HepG2 (cell line): ENCODE measurements around the gene CD58. TPM values are rescaled to one million over a fixed set of nuclear protein-coding genes. Genes with fewer than 3 reads are reported as not detected.
A peak's percentile ranks its signal among the peaks of the same experiment; 100 is the strongest.

ENCODE experiments used
- FIP1L1 ChIP-seq: fragments of 200-400 bp; formaldehyde crosslinking; IDR thresholded peaks from 2 replicates; pipeline ENCODE4 v1.6.1; 2018; ENCODE audit warnings: low read depth, mild to moderate bottlenecking, low read length, moderate library complexity, borderline replicate concordance; ENCODE audit not compliant: insufficient read depth
- IKZF4 ChIP-seq: sonication (generic); formaldehyde crosslinking; IDR thresholded peaks from 2 replicates; pipeline ENCODE4 v1.5.1; 2020; ENCODE audit warnings: borderline replicate concordance, mild to moderate bottlenecking, low read depth, missing genetic modification reagents; ENCODE audit errors: not compliant biosample characterization
- ISX ChIP-seq: sonication (generic); formaldehyde crosslinking; conservative IDR thresholded peaks from 2 replicates; pipeline ENCODE4 v1.5.0; 2020; ENCODE audit warnings: missing genetic modification reagents
- MEF2D ChIP-seq: sonication (generic); formaldehyde crosslinking; IDR thresholded peaks from 2 replicates; pipeline ENCODE4 v1.5.1; 2020; ENCODE audit warnings: mild to moderate bottlenecking, missing genetic modification reagents
- MLXIP ChIP-seq: sonication (generic); formaldehyde crosslinking; IDR thresholded peaks from 2 replicates; pipeline ENCODE4 v1.9.0; 2021; ENCODE audit warnings: missing genetic modification reagents, borderline replicate concordance
- MXD4 ChIP-seq: IDR thresholded peaks from 2 replicates; pipeline ENCODE4 v1.6.1; 2016; ENCODE audit warnings: mild to moderate bottlenecking, missing biosample characterization, missing genetic modification reagents
- NR2F6 ChIP-seq, 2 experiments: IDR thresholded peaks; 2 replicates each; pipeline ENCODE4 v1.6.1; 2016; ENCODE audit warnings: antibody characterized with exemption in 1 of 2, mild to moderate bottlenecking in 1 of 2
- PPARG ChIP-seq: conservative IDR thresholded peaks from 2 replicates; pipeline ENCODE4 v1.6.1; 2016; ENCODE audit warnings: missing biosample characterization, missing genetic modification reagents
- REL ChIP-seq: sonication (generic); formaldehyde crosslinking; conservative IDR thresholded peaks from 2 replicates; pipeline ENCODE4 v1.8.0; 2022; ENCODE audit warnings: mild to moderate bottlenecking, missing genetic modification reagents, moderate library complexity
- SIX1 ChIP-seq: sonication (generic); formaldehyde crosslinking; IDR thresholded peaks from 2 replicates; pipeline ENCODE4 v1.4.0; 2020; ENCODE audit warnings: missing genetic modification reagents, borderline replicate concordance
- ZBTB38 ChIP-seq: sonication (generic); formaldehyde crosslinking; IDR thresholded peaks from 2 replicates; pipeline ENCODE4 v1.5.1; 2020; ENCODE audit warnings: mild to moderate bottlenecking, missing genetic modification reagents
- ZMYM2 ChIP-seq: sonication (generic); formaldehyde crosslinking; IDR thresholded peaks from 2 replicates; pipeline ENCODE4 v1.8.0; 2022; ENCODE audit warnings: mild to moderate bottlenecking, missing genetic modification reagents
- ZNF124 ChIP-seq: sonication (generic); formaldehyde crosslinking; IDR thresholded peaks from 2 replicates; pipeline ENCODE4 v1.4.0; 2020; ENCODE audit warnings: missing genetic modification reagents
- ZNF280B ChIP-seq: sonication (generic); formaldehyde crosslinking; IDR thresholded peaks from 2 replicates; pipeline ENCODE4 v1.5.0; 2020; ENCODE audit warnings: missing genetic modification reagents, mild to moderate bottlenecking, borderline replicate concordance
- ZNF558 ChIP-seq: sonication (generic); formaldehyde crosslinking; IDR thresholded peaks from 2 replicates; pipeline ENCODE4 v1.9.0; 2022; ENCODE audit warnings: mild to moderate bottlenecking, missing genetic modification reagents, borderline replicate concordance
- ZNF567 ChIP-seq: sonication (generic); formaldehyde crosslinking; IDR thresholded peaks from 2 replicates; pipeline ENCODE4 v1.8.1; 2023; ENCODE audit warnings: mild to moderate bottlenecking, missing genetic modification reagents, borderline replicate concordance
- ZNF589 ChIP-seq: sonication (generic); formaldehyde crosslinking; conservative IDR thresholded peaks from 2 replicates; pipeline ENCODE4 v1.8.0; 2022; ENCODE audit warnings: mild to moderate bottlenecking, moderate library complexity, missing genetic modification reagents
- ZNF691 ChIP-seq: sonication (generic); formaldehyde crosslinking; IDR thresholded peaks from 2 replicates; pipeline ENCODE4 v1.4.0; 2020; ENCODE audit warnings: missing genetic modification reagents, low read depth, mild to moderate bottlenecking, borderline replicate concordance
- ZNF704 ChIP-seq: sonication (generic); formaldehyde crosslinking; IDR thresholded peaks from 2 replicates; pipeline ENCODE4 v1.8.1; 2023; ENCODE audit warnings: mild to moderate bottlenecking, inconsistent platforms, moderate library complexity, missing genetic modification reagents, borderline replicate concordance
- ZNF746 ChIP-seq: sonication (generic); formaldehyde crosslinking; IDR thresholded peaks from 2 replicates; pipeline ENCODE4 v1.8.0; 2022; ENCODE audit warnings: mild to moderate bottlenecking, missing genetic modification reagents
- polyA plus RNA-seq, 8 experiments: library from polyadenylated mRNA; depleted of rRNA in 3 of 8; stranded (reverse) in 7 of 8; unstranded in 1 of 8; fragments of >200 nt; fragmentation: Illumina TruSeq in 4 of 8; extraction: Trizol in 4 of 8; gene quantifications; 2 replicates each; pipeline versions ENCODE4 v1.2.1 to v1.2.3, GENCODE V29; 2011 to 2016; ENCODE audit warnings: low read depth in 4 of 8, missing spikeins in 1 of 8, mixed read lengths in 1 of 8; ENCODE audit not compliant: insufficient read depth in 1 of 8
- total RNA-seq, 5 experiments: library from RNA; depleted of rRNA; stranded (reverse); fragments of >200 nt; fragmentation: Illumina TruSeq; extraction: Trizol; gene quantifications; 2 replicates each; pipeline ENCODE4 v1.2.3, GENCODE V29; 2016; ENCODE audit warnings: low read depth in 1 of 5

CD58 gene
- total and polyA plus RNA-seq, 2 of the 13 experiments (the other 11 are each of a cell fraction or from before 2014, with no cell fraction given), result 9.4 to 13.5 TPM

GRCh38 chr1:116474921-116475849, 95.6 kb downstream of the CD58 start (continued):
- TF ChIP-seq NR2F6 (IDR thresholded peaks at IDR 0.05), result peak; percentile 74; the same call in 1 of the 2 replicates
- peak; percentile 82 for TF ChIP-seq NR2F6 (CRISPR knock-in tag; IDR thresholded peaks at IDR 0.05)
- no peak for TF ChIP-seq IKZF4 (CRISPR knock-in tag)
- peak; percentile 87 for TF ChIP-seq PPARG
- TF ChIP-seq ZNF124, result peak; percentile 94
- TF ChIP-seq MXD4, result no peak
- no peak for TF ChIP-seq FIP1L1
- peak; percentile 94 for TF ChIP-seq ZNF746
- TF ChIP-seq ZNF558 (CRISPR knock-in tag), result no peak
- TF ChIP-seq ZNF589 (CRISPR knock-in tag), result no peak
- TF ChIP-seq MLXIP (CRISPR knock-in tag), result no peak
- TF ChIP-seq REL, result no peak
- TF ChIP-seq ZMYM2, result peak; percentile 87
- TF ChIP-seq ZBTB38 (CRISPR knock-in tag), result no peak
- no peak for TF ChIP-seq ZNF567 (CRISPR knock-in tag)
- TF ChIP-seq MEF2D, result peak; percentile 99
- TF ChIP-seq ZNF280B (CRISPR knock-in tag), result no peak
- 0 out of 2 replicates have a peak, but pooled peaks have one; percentile 18 for TF ChIP-seq ISX (CRISPR knock-in tag)
- TF ChIP-seq ZNF691, result 0 out of 2 replicates have a peak, but pooled peaks have one; percentile 37
- TF ChIP-seq SIX1 (CRISPR knock-in tag), result peak; percentile 49; the same call in 1 of the 2 replicates
- TF ChIP-seq ZNF704 (CRISPR knock-in tag), result peak; percentile 34; the same call in 1 of the 2 replicates
